Activated CD4-positive, alpha-beta T cell treated with anti-CD3 and anti-CD28 coated beads for 24 hours (primary cell): ENCODE data around the gene LRRC1.

ENCODE experiments used
- DNase-seq, 2 donors: peaks; one replicate each; pipeline ENCODE4 v3.0.0-alpha.2; 2020; ENCODE audit warnings: low read depth in 2 of 2

The LRRC1 gene

DNA sequence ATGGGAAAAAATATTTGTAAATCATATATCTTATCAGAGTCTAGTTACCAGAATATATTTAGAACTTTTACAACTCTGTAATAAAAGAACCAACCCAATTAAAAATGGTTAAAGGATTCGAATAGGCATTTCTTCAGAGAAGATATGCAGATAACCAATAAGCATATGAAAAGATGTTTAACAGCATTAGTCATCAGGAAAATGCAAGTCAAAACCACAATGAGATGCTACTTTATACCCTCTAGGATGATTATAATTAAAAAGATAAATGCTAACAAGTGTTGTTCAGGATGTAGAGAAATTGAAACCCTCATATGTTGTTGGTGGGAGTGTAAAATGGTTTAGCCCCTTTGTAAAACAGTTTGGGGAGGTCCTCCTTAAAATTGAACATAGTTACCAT, 94.1 kb downstream of the LRRC1 start:
- no peak for DNase-seq

DNA sequence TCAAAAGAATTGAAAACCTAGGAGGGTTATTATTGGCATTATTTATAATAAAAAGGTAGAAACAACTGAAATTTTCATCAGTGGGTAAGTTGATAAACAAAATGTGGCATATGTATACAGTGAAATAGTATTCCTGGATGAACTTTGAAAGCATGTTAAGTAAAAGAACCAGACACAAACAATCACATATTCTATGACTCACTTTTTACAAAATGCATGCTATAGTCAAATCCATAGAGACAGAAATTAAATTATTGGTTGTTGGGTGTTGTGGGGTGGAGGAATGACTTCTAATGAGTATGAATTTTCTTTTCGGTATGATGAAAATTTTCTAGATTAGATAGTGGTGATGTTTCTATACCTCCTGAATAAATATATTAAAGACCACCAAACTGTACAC, 94.6 kb downstream of the LRRC1 start:
- no peak for DNase-seq

DNA sequence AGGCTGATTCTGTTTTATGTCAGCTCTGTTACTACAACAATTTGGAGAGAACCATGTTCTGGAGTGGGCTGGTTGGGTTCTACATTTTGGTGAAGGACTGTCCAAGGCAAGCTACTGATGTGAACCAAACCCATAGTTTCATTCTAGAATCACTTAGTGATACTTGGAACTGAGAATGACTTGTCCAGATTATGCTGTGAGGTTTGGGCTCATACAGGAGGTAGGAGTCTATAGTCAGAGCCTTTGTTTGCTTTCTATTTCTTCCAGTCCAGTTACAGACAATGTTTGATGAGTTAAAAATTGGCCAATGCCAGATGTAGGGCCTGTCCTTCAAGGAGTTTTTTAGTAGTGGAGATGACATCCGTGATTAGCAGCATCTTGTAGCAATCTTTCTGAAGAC, 97.9 kb downstream of the LRRC1 start:
- DNase-seq: no peak

DNA sequence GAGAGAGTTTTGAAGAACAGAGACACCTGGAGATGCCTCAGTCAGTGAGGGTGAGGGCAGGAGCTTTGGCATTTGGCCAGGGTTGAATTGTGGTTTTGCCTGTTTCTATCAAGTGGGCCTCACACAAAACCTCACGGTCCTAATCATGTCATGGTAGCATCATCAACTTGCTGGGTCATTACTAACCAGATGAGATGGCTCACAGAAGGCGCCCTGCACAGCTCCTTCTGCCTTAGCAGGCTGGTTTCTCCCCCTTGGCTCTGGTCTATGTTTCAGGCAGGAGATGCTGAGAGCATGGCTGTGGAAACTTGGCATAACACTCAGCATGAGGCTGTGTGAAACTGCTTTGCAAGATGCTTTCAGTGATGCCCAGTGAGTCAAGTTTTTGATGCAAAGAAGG, 99.3 kb downstream of the LRRC1 start:
- DNase-seq: peak; percentile 16 to 25

DNA sequence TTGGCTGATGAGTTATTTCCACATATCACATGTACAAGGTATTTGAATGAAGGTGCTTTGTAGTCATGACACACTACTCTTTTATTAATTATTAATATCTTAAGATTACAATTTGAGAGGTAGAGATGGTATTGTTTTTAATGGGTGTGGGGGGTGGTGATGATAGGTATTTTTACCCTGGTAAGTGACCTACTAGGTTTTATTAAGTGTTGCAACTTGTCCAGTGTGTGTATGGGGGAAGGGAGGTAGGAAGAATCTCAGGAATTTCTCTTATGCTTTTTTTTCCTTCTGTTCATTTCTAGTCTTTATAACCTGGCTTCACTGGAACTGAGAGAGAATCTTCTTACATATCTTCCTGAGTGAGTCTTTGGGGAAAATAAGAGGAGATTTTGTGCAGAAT, 101.4 kb downstream of the LRRC1 start:
- no peak for DNase-seq

DNA sequence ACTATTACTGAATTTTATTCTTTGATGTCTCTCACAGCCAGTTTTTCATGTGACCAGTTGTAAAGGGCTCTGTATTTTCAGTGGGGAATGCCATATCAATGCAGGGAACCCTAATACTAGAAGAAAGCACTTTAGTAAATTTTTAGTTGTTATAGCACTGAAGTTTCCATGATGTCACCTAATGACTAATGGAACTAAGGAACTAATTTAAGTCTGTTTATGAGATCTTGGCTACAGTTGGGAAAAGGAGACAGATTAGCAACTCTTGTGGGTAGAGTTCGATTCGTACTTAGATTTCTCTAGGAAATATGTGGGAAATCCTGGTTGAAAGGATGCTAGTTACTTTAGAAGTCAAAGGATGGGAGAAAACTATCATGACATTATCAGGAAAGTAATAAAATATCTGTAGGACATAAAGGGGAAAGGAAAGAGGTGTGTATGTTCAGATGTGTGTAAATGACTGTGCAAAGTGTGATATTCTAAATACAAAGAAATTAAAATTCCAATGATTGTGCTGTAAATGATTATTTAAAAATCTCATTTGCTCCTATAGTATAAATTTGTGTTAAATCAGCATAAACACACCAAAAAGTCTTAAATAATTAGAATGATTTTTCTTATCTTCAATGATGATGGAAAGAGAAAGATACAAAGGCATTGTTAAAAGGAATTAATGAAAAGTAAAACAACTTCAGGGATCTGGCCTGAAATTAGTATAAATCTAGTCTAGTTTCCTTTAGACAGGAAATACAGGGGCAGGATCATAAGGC, 103.4 kb downstream of the LRRC1 start:
- DNase-seq: no peak

DNA sequence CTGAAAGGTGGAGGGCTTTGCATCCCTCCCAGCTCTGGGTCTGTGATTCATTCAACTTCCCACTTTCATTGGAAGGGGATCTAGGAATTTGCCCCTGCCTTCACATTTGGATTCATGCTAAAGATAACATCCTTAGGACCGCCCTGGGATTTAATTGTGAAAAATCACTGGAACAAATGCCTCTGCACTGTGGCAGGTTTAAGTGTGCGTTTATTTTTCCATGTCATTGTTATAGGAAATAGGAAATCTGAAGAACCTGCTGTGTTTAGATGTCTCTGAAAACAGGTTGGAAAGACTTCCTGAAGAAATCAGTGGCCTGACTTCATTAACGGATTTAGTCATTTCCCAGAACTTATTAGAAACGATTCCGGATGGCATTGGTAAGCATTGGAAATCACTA, 104.7 kb downstream of the LRRC1 start:
- DNase-seq: no peak

DNA sequence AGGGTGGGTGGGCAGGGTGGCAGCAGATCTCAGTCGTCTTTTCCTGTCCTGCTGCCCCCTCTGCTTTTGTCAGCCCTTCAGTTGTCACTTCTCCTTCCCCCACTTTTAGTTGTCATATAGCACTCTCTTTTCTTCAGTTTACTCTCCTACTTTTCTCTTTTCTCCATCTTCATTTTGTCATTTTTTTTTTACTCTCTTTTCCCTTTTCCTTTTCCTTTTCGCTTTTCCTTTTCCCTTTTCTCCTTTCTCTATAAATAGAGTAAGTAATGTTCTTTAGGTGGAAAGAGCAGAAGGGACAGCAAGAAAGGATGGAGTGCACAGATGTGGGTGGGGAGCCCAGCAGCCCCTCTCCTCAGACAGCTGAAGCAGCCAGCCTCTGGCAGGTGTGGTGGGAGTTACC, 108.6 kb downstream of the LRRC1 start:
- no peak for DNase-seq

DNA sequence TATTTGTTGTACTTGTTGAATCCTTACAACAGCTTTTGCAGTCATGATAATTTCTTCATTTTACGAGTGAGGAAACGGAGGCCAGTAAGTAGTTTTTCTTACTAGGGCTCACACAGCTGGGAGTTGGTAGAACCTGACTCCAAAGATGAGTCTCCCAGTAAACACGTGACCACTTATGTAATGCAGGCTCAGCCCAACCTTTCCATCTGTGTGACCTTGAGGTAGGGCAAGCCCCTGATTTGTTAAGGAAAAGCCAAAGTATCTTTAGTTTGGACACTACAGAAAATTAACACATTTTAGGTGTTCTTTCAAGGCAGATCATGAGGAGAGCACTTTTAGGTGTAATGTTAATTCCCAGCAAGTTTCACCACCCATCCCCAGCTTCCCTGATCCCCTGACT, 111.3 kb downstream of the LRRC1 start:
- DNase-seq: no peak

DNA sequence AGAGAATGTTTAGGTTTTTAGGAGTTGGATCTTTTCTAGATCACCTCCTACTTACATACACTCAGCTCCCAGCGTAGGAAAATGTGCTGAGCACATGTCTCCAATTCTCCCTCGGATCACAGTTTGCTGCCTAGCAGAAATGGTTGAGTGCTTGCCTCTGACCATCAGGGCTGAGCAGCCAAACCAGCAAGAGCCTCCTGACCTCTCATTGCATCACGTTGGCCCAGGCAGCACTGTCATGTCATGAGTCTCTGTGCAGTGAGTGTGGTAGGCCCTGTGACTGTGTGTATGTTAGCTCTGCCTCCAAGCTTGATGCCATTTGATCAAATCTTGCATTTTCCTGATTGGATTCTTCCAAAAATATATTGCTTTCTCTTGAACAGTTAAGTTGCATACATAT, 112.0 kb downstream of the LRRC1 start:
- DNase-seq: no peak

DNA sequence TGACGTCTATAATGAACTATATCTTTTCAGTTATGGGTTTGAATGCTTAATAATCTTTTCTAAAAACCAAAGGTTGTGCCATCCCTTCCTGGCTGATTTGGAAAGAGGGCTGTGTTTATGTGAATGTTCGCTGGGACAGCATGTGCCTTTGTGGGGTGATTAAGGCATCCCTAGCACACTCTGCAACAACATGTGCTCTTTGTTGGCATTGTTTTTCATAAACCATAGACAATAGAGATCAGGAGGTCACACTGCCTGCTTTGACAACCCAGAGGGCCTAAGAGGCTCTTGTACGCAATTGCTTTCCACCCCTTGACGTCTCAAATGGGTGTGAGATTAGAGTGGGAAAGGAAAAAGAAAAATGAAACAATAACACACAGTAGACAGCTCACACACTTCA, 116.0 kb downstream of the LRRC1 start:
- no peak for DNase-seq

DNA sequence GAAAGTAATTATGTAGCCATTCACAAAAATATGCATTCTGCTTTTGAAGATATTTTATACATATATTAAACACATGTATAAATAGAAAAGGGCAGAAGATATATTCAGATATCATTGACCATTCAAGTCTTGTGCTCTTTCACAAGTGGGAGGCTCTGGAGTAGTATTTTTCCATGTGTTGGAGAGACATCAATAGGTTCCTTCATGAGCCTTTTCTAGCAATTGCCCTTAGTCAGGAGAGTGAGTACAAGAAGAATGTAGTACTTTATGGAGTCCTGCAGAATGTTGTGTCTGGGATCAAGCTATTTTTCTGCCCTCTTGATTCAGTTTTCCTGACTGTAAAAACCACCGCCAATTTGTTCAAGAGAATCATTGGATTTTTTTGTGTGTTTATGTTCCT, 117.9 kb downstream of the LRRC1 start:
- DNase-seq: no peak

DNA sequence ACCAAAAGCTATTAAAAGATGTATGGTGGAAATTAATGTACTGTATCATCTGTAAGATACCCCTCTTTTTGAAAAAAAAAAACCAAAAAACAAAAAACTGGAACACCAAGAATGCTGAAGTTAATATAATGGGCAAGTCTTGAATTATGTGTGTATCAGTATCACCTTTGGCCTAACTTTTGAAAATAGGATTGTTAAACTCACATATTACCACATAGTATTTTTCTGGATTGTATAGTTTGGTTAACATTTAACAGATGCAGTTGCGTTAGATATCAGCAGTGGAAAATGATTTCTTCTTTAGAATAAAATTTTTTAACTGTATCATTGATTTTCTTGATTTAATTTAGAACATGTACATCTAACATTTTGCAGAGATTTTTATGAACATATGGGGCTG, 118.5 kb downstream of the LRRC1 start:
- DNase-seq: no peak

DNA sequence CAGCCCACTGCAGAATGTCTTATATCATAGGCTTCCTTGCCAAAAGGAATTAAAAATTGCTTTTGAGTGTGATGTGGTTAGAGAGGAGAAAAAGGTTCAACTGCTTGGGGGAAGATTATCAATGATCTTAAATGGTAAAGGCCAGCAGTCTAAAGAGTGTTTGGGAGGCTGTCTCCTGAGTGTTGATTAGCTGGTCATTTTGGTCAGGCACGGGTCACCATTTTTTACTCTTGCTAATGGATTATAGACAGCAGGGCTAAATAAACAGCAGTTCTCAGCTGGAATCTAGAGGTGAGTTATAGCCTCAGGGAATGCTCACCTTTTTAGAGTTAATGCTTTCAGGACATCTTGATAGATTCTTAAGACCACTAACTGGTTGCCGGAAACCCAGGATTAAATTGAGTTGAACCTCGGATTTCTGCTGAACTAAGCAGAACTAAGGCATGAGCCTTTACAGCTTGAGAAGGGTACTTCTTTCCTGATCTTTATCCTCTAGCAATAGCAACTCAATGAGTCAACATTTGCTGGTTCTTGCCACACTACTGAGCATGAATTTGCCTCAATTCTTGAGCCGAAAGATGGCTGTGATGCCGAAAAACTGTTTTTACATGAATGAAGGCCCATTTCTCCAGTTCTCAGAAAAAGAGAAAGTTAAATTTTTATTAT, 120.4 kb downstream of the LRRC1 start:
- DNase-seq: no peak

DNA sequence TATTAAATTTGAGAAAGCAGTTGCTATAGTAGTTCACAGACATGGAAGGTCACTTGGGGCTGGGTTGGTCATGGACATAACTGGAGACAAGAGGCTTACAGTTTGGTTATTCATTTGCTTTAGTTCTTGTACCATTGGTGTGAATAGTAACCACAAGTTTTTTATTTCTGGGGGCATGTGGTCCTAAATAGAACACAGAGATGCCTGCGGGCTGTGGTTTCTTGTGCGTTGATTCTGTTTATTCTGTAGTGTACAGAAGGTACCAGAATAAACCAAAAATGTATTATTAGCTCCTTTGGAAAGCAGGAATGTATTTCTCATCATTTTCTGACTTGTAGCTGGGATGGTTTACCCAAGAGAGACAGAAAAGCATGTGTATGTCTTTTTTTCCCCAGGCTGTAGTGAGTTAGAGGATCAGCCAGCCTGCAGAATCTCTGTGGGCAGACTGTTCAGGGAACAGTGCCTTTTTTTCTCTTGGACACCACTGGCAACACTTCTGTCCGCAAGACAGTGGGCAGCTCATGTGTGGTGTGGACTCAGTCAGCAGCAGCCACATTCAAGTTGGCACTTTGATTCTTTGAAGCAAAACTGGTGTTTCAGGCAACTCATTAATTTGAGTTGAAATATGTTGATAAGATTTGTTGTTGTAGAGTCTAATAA, 122.1 kb downstream of the LRRC1 start:
- no peak for DNase-seq

DNA sequence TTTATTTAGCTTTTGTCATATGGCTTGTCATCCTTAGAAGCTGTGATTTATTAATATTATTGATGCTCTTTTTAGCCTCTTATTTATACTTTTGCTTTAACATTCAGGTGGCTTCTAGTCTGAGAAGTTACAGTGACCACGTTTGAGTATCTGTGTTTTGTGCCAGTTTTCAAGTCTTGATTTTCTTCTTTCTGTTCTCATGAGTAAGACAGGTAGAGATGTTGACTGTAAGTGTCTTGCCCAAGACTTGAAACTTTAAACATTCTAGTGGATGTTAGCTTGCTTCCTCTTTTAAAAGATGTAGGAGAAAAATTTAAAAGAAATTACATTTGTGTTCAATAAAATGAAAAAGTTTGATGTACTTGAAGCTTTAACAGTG, 122.6 kb downstream of the LRRC1 start:
- DNase-seq: no peak

DNA sequence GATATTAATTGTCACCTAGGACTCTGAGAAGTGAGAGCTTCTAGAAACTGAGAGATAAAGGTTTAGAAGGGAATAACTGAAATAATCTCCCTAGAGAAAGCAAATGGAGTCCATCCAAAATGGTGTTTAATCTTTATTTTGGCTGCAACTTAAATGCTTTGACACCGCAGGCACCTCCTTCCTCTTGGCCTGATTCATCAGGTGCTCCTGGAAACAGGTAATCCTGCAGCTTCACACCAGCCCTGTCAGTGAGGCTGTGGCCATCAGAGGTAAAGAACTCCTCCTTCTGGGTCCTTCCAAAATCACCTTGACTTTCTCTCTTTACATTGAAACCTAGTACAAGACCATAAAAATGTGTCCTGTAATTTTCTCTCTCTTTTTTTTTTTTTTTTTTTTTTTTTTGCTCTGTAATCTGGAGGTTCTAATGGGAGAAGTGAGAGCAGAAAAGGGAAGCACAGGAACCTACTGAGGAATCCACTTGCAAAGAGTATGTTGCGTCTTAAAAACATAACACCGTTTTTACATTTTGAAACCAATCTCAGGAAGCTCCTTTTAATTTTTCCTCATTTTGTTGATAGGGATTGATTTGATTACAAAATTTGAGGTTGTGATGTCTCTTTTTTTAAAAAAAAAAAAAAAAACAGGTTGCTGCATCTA, 124.2 kb downstream of the LRRC1 start:
- DNase-seq: no peak

DNA sequence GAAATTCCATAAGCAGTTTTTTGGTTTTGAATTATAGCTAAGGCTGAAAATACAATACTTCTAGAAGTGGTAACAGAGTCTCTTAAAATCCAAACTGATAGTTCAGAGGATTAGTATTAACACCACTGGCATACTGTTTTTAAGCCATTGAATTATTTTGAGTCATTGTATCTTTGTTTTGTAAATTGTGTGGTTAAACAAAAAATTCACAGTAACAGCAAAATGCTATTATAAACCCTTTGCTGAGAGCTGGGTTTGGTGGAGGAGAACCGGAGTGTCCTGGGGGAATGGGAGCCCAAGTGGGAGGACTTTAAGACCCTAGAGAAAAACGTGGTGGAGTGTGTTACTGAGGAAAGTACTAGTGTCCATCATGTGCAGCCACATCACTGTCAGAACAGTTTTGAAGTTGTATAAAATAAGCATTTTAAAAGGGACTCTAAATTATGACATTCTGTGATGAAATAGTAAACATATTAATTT, 125.1 kb downstream of the LRRC1 start:
- DNase-seq: no peak

DNA sequence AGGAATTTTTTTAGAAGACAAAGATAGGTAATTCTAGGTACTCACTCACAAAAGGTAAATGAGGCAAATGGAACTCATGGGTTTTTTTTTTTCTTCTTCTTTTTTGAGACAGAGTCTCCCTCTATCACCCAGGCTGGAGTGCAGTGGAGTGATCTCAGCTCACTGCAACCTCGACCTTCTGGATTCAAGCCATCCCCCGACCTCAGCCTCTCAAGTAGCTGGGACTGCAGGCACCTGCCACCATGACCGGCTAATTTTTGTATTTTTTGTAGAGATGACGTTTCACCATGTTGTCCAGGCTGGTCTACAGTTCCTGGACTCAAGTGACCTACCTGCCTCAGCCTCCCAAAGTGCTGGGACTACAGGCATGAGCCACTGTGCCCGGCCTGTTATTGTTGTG, 126.1 kb downstream of the LRRC1 start:
- no peak for DNase-seq

DNA sequence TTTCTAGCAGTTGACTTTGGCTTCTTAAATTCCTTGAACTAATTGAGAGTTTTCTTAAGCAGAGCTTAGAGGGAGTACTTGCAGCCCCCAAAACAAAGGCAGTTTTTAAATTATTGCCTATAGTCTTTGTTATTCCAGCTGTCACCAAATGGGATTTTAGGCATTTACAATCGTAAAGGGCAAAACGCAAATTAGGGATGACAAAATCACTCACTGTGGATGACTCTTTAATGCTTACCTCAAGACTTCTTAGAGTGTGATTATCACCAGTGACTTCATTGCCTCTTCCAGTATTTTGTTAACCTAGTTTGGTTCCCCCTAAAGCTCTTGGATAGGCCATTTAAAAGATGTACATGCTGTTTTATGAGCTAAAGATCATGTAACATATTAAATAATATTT, 126.8 kb downstream of the LRRC1 start:
- DNase-seq: no peak

DNA sequence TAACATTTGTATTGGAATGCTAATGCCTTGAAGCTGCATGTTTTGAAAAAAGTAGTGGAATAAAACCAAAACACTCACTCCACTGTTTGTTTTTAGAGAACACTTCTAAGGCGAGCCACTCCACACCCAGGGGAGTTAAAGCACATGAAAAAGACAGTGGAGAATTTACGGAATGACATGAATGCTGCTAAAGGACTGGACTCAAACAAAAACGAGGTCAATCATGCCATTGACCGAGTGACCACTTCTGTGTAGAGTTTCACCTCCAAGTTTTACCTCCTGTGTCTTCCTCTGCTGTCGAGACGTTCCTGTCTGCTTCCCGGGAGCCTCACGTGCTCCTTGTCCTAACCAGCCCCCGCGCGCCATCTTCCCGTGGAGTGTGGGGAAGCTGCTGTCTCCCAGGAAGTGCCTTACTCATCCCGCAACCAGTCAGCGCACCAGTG, 127.8 kb downstream of the LRRC1 start:
- DNase-seq: no peak

DNA sequence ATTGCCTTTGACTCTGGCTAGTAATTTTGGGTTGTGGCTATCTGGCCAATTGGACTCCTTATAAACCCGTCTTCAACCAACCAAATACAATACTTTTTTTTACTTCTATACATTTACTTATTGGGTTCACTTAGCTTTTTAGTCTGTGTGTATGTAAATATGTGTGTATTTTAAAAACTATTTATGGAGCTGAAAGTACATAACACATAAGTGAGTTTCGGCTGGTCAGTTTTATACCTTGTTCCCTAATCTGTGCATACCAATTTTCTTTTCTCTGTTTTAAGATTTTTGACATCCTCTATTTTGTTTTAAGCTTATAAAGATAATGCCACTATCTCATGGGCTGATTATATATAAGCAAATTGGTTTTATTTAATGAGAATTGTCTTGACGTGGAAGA, 129.5 kb downstream of the LRRC1 start:
- no peak for DNase-seq
